OCI-LY3 (cell line): ENCODE data around the gene ARRDC1.

Experiments
- H2AFZ ChIP-seq: fragments of 200-600, 300-600 bp; shearing (Covaris generic); 2 replicates; pipeline ENCODE4 v1.6.0; 2014; ENCODE audit warnings: antibody characterized with exemption, low read depth, low read length
- H3K27ac ChIP-seq: fragments of 200-600, 300-600 bp; sonication (generic); 2 replicates; pipeline ENCODE4 v1.5.1; 2014; ENCODE audit warnings: mild to moderate bottlenecking, low read length, moderate library complexity, mixed read lengths
- H3K27me3 ChIP-seq: fragments of 200-600, 300-600 bp; sonication (generic); 2 replicates; pipeline ENCODE4 v1.6.1; 2014; ENCODE audit warnings: low read depth, low read length, mixed read lengths
- H3K36me3 ChIP-seq: fragments of 200-600, 300-600 bp; sonication (generic); replicated peaks from 2 replicates; pipeline ENCODE3; 2014; ENCODE audit warnings: low read depth, low read length, mixed read lengths
- H3K4me1 ChIP-seq: fragments of 300-600, 200-600 bp; sonication (generic); 2 replicates; pipeline ENCODE4 v1.6.1; 2014; ENCODE audit warnings: low read length, mixed read lengths
- H3K4me2 ChIP-seq: fragments of 200-600, 300-600 bp; sonication (generic); 2 replicates; pipeline ENCODE4 v1.6.1; 2014; ENCODE audit warnings: low read length, mixed read lengths
- H3K4me3 ChIP-seq: fragments of 300-600, 200-600 bp; sonication (generic); 2 replicates; pipeline ENCODE4 v1.5.1; 2014; ENCODE audit warnings: antibody characterized with exemption, mild to moderate bottlenecking, low read length, moderate library complexity
- H3K79me2 ChIP-seq: fragments of 300-600, 200-600 bp; shearing (Covaris generic); 2 replicates; pipeline ENCODE4 v1.6.1; 2014; ENCODE audit warnings: mild to moderate bottlenecking, low read length, mixed read lengths
- H3K9ac ChIP-seq: fragments of 300-600, 200-600 bp; shearing (Covaris generic); 2 replicates; pipeline ENCODE4 v1.6.0; 2014; ENCODE audit warnings: mild to moderate bottlenecking, low read length, moderate library complexity
- H3K9me3 ChIP-seq: fragments of 200-600, 300-600 bp; shearing (Covaris generic); 2 replicates; pipeline ENCODE4 v1.6.1; 2014; ENCODE audit warnings: low read length, mixed read lengths; ENCODE audit not compliant: insufficient read depth
- H4K20me1 ChIP-seq: fragments of 200-600, 300-600 bp; sonication (generic); 2 replicates; pipeline ENCODE4 v1.6.1; 2016; ENCODE audit warnings: low read length, mixed read lengths; ENCODE audit not compliant: insufficient read depth
- EZH2phosphoT487 ChIP-seq: fragments of 200-600 bp; shearing (Covaris generic); IDR thresholded peaks from 2 replicates; pipeline ENCODE4 v1.6.1; 2018; ENCODE audit warnings: antibody characterized with exemption, mixed run types, low read depth
- TF ChIP-seq, protein P1 (sequence below): fragments of 200-600, 300-600 bp; sonication (generic); IDR thresholded peaks from 2 replicates; pipeline ENCODE4 v1.5.1; 2014; ENCODE audit warnings: antibody characterized with exemption, low read length, low read depth

ARRDC1 gene

DNA sequence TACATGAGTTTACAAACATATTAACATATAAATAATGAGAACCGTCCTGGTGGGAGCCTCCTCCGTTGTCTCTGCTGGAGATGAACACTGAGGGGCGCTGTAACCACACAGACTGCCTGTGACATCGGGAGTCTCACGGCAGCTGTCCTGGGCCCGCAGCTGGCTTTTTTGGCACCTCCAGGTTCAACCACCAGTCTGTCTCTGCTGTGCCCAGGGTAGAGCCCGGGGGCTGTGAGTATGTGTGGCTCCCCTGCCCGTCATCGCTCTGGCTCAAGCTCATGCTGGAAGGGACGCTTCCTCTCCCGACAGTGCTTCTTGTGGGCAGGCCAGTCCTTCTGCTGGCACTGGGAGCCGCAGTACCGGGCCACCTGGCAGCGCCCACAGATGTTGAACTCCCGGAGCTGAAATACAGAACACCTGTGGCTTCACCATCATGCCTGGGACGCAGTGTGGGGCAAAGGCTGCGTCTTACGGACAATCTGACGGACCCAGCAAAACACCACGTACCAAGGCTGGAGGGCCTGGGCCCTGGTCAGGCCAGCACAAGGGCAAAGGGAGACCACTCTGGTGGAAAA, 23.1 kb upstream of the ARRDC1 start:
- H3K4me1 ChIP-seq: peaks cover 8% of the 10 kb centered on the region
- no peak overlapping the region for H3K27ac ChIP-seq
- no peak overlapping the region for H3K9ac ChIP-seq
- H3K9me3 ChIP-seq: no peaks in the 10 kb centered on the region
- H3K36me3 ChIP-seq: peaks cover 27% of the 10 kb centered on the region
- no peaks in the 10 kb centered on the region for H3K27me3 ChIP-seq
- no peak overlapping the region for H2AFZ ChIP-seq
- H3K79me2 ChIP-seq: peaks cover 16% of the 10 kb centered on the region
- H3K4me3 ChIP-seq: no peak overlapping the region
- TF ChIP-seq EZH2phosphoT487: no peak
- TF ChIP-seq, protein P1, sequence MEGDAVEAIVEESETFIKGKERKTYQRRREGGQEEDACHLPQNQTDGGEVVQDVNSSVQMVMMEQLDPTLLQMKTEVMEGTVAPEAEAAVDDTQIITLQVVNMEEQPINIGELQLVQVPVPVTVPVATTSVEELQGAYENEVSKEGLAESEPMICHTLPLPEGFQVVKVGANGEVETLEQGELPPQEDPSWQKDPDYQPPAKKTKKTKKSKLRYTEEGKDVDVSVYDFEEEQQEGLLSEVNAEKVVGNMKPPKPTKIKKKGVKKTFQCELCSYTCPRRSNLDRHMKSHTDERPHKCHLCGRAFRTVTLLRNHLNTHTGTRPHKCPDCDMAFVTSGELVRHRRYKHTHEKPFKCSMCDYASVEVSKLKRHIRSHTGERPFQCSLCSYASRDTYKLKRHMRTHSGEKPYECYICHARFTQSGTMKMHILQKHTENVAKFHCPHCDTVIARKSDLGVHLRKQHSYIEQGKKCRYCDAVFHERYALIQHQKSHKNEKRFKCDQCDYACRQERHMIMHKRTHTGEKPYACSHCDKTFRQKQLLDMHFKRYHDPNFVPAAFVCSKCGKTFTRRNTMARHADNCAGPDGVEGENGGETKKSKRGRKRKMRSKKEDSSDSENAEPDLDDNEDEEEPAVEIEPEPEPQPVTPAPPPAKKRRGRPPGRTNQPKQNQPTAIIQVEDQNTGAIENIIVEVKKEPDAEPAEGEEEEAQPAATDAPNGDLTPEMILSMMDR: peak; percentile 39
- peaks cover 9% of the 10 kb centered on the region; the same call in 1 of the 2 replicates for H4K20me1 ChIP-seq
- H3K4me2 ChIP-seq: no peak overlapping the region

DNA sequence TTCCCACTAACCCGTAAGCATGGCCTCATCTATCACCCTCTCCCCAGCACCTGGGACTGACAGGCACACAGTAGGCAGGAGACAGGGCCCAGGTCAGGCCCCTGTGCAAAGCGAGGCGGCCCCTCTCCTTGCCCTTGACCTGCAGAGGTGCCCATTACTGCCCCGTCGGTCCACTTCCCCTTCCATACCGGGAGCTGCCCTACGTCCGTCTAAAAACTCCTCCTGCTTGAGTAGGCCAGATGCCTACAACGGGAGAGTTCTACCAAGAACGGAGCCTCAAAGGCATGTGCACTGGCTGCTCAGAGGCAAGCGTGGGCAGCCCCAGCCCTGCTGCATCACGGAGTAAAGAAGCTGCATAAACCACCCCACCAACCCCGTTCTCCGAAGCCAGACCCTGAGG, 22.1 kb upstream of the ARRDC1 start:
- Histone ChIP-seq H3K27ac (no peak overlapping the region), H3K36me3 (peaks cover 35% of the 10 kb centered on the region), H2AFZ (no peak overlapping the region), H3K4me2 (no peak overlapping the region), H3K9me3 (no peaks in the 10 kb centered on the region), H3K4me3 (no peak overlapping the region), H3K79me2 (peaks cover 13% of the 10 kb centered on the region), H3K27me3 (no peaks in the 10 kb centered on the region), H3K9ac (no peak overlapping the region), H3K4me1 (peaks cover 4% of the 10 kb centered on the region; the same call in 1 of the 2 replicates), H4K20me1 (peaks cover 7% of the 10 kb centered on the region; the same call in 1 of the 2 replicates)
- TF ChIP-seq, protein P1: no peak
- TF ChIP-seq EZH2phosphoT487: no peak

DNA sequence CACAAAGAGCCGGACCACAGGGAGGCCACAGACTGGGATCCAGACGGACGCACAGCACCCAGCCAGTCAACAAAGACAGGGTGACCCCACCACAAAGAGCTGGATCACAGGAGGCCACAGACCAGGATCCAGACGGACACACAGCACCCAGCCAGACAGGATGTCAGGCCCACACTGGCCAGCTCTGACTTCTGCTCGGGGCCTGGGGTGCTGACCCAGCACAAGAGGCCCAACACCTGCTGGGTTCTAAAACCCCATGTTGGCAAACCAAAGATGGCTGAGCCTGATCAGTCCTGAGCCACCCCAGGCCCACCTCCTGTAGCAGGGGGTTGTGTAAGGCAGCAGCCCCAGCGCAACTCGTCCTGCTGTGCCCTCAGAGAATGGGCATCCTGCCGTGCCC, 21.5 kb upstream of the ARRDC1 start:
- peaks cover 16% of the 10 kb centered on the region for H3K79me2 ChIP-seq
- H3K27ac ChIP-seq: no peak overlapping the region
- no peaks in the 10 kb centered on the region for H3K27me3 ChIP-seq
- H4K20me1 ChIP-seq: peaks cover 13% of the 10 kb centered on the region
- H3K4me2 ChIP-seq: no peak overlapping the region
- no peak overlapping the region for H3K9ac ChIP-seq
- no peak overlapping the region for H2AFZ ChIP-seq
- peaks cover 35% of the 10 kb centered on the region for H3K36me3 ChIP-seq
- no peak overlapping the region for H3K4me3 ChIP-seq
- TF ChIP-seq, protein P1: no peak
- peaks cover 7% of the 10 kb centered on the region for H3K4me1 ChIP-seq
- no peaks in the 10 kb centered on the region for H3K9me3 ChIP-seq

DNA sequence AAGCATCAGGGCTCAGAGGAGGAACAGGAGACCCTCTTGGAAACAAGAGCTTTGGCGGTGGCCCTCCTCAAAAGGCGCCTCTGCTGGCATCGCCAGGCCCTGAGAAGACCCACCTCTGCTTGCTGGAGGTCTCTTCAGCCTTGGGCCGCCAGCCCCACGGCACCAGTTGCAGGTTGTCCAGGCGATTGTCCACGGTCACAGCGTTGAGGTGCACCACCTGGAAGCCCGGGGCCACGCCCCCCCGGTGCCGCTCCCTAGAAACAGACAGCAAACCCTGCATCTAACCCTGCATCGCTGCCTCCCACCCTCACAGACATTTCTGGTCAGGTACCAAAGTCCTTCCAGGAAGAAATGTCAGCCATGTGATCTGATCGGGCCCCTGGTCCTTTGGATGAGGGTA, 18.6 kb upstream of the ARRDC1 start:
- Histone ChIP-seq H4K20me1 (peaks cover 18% of the 10 kb centered on the region), H3K79me2 (peaks cover 28% of the 10 kb centered on the region), H3K9me3 (no peaks in the 10 kb centered on the region), H3K4me1 (peaks cover 8% of the 10 kb centered on the region), H3K27me3 (no peaks in the 10 kb centered on the region), H3K4me2 (no peak overlapping the region), H3K27ac (no peak overlapping the region), H3K36me3 (peaks cover 32% of the 10 kb centered on the region), H2AFZ (no peak overlapping the region), H3K9ac (no peak overlapping the region), H3K4me3 (no peak overlapping the region)
- TF ChIP-seq, protein P1: no peak
- TF ChIP-seq EZH2phosphoT487: no peak
